ENCODE results near the gene GPC1. TPM values are rescaled to one million over a fixed set of nuclear protein-coding genes. Genes with fewer than 3 reads are reported as not detected.
A peak's percentile ranks its signal among the peaks of the same experiment; 100 is the strongest.

The GPC1 gene
- polyA plus RNA-seq, 3 donors, result 26.8 to 45.1 (median 44.6) TPM

DNA sequence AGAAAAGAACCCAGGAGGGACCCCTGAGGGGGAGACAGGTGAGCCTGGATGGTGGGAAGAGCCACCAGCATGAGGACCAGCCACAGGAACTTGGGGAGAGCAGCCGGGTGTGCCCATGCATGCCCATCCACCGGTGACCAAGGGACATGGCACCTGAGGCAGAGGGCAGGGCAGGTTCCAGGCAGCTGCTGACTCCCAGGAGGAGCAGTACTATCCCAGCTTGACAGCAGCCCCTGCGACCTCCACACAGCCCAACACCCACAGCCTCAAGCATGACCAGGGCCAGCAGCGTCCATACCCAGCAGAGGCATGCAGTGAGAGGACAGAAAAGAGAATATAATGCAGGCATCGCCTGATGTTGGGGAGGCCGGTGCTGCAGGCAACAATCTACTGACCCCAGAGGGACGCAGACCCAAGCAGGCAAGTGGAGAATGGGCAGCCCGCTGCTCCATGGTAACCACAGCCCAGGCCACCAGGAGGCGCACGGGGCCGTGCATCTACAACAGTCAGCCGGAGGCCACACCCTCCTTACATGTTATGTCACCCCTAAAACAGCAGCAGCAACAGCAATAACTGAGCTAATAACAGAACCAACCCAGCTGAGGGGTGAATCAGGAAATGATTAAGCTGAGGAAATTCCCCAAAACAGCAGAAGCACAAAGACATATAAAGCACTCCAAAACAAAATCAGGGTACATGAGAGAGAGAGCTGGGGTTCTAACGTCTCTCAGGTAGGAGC lies 78.3 kb downstream of the GPC1 start:
- peak in 10 of 11 donors; percentile 21 to 57 (median 38) for DNase-seq (ENCODE audit: extremely low read depth in 1 of 11, low read depth in 9 of 11, low spot score in 4 of 11)

- DNase-seq (ENCODE audit: extremely low read depth in 1 of 11, low read depth in 9 of 11, low spot score in 4 of 11), result no peak
Observed at GRCh38 chr2:240514631-240515030, 79.2 kb downstream of the GPC1 start.

DNA sequence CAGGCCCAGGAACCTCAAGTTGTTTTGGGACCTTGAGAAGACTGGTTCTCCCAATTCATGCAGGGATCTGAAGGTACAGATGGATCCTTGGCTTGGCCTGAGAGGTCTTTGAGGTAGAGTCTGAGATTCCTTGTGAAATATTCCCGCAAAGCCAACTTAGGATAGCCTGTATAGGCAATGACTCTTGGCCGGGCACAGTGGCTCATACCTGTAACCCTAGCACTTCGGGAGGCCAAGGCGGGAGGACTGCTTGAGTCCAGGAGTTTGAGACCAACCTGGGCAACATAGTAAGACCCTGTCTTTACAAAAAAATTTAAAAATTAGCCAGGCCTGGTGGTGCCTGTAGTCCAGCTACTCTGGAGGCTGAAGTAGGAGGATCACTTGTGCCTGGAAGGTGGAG lies 81.9 kb downstream of the GPC1 start:
- no peak for DNase-seq (ENCODE audit: extremely low read depth in 1 of 11, low read depth in 9 of 11, low spot score in 4 of 11)

Other genes with a start within 250 kb of the GPC1 start
- 10 to 100 TPM; 10.5 to 14.9 (median 11.4) TPM for gene ANKMY1, start 122.3 kb downstream of the GPC1 start, polyA plus RNA-seq (ENCODE audit: insufficient read length in 3 of 3)
- gene DUSP28, start 124.7 kb downstream of the GPC1 start, polyA plus RNA-seq (ENCODE audit: insufficient read length in 3 of 3), result 1 to 10 TPM; 6.0 to 7.1 (median 6.9) TPM
- gene RNPEPL1, start 132.8 kb downstream of the GPC1 start, polyA plus RNA-seq (ENCODE audit: insufficient read length in 3 of 3), result 10 to 100 TPM; 24.1 to 34.2 (median 31.1) TPM
- 10 to 100 TPM; 20.2 to 37.9 (median 32.1) TPM for gene CAPN10, start 151.1 kb downstream of the GPC1 start, polyA plus RNA-seq (ENCODE audit: insufficient read length in 3 of 3)
- gene GPR35, start 189.8 kb downstream of the GPC1 start, polyA plus RNA-seq (ENCODE audit: insufficient read length in 3 of 3), result 1 to 10 TPM; 1.7 to 3.2 (median 1.9) TPM
- under 1 TPM; 0.48 to 0.51 (median 0.49) TPM for gene AQP12B, start 247.2 kb downstream of the GPC1 start, polyA plus RNA-seq (ENCODE audit: insufficient read length in 3 of 3)